Mesendoderm (in vitro differentiated cells): ENCODE measurements around the gene RPL5.

Experiments used
- DNase-seq: peaks from one replicate; pipeline ENCODE4 v3.0.0; 2013
- H2AK5ac ChIP-seq: 2 replicates; pipeline ENCODE4 v1.6.1; 2013; ENCODE audit warnings: low read length, inconsistent platforms
- H2BK120ac ChIP-seq: 2 replicates; pipeline ENCODE4 v1.6.1; 2013; ENCODE audit warnings: low read depth, mild to moderate bottlenecking, low read length, moderate library complexity, mixed read lengths
- H2BK15ac ChIP-seq: replicated peaks from 2 replicates; pipeline ENCODE4 v1.6.1; 2013; ENCODE audit warnings: low read depth, mild to moderate bottlenecking, moderate library complexity
- H2BK5ac ChIP-seq: 2 replicates; pipeline ENCODE4 v1.6.1; 2013; ENCODE audit warnings: low read length, inconsistent platforms
- H3K18ac ChIP-seq: 2 replicates; pipeline ENCODE4 v1.6.1; 2013; ENCODE audit warnings: mild to moderate bottlenecking, low read length, mixed read lengths
- H3K23ac ChIP-seq: one replicate; pipeline ENCODE4 v1.6.1; 2013; ENCODE audit warnings: low read length
- H3K27ac ChIP-seq: 2 replicates; pipeline ENCODE4 v1.5.1; 2013; ENCODE audit warnings: low read depth, mild to moderate bottlenecking, inconsistent platforms, low read length, moderate library complexity
- H3K27me3 ChIP-seq: 2 replicates; pipeline ENCODE4 v1.6.1; 2013; ENCODE audit warnings: low read length, control low read depth, mild to moderate bottlenecking, inconsistent platforms; ENCODE audit not compliant: insufficient read depth, poor library complexity
- H3K36me3 ChIP-seq: 2 replicates; pipeline ENCODE4 v1.6.1; 2013; ENCODE audit warnings: low read length, inconsistent platforms; ENCODE audit not compliant: control insufficient read depth, insufficient read depth
- H3K4ac ChIP-seq: one replicate; pipeline ENCODE4 v1.6.1; 2013; ENCODE audit warnings: low read depth, mild to moderate bottlenecking, low read length, moderate library complexity
- H3K4me1 ChIP-seq: 2 replicates; pipeline ENCODE4 v1.6.1; 2013; ENCODE audit warnings: low read depth, low read length, inconsistent platforms; ENCODE audit not compliant: control insufficient read depth
- H3K4me2 ChIP-seq: 2 replicates; pipeline ENCODE4 v1.6.1; 2013; ENCODE audit warnings: low read length
- H3K4me3 ChIP-seq: 2 replicates; pipeline ENCODE4 v1.5.1; 2013; ENCODE audit warnings: mild to moderate bottlenecking, low read length
- H3K56ac ChIP-seq: one replicate; pipeline ENCODE4 v1.6.1; 2013; ENCODE audit warnings: low read length
- H3K79me1 ChIP-seq: 2 replicates; pipeline ENCODE4 v1.6.1; 2013; ENCODE audit warnings: low read length, inconsistent platforms
- H3K79me2 ChIP-seq: 2 replicates; pipeline ENCODE4 v1.6.1; 2013; ENCODE audit warnings: mild to moderate bottlenecking, low read length; ENCODE audit not compliant: control insufficient read depth, insufficient read depth
- H3K9ac ChIP-seq: 2 replicates; pipeline ENCODE4 v1.6.1; 2013; ENCODE audit warnings: low read length, inconsistent platforms
- H4K5ac ChIP-seq: one replicate; pipeline ENCODE4 v1.6.1; 2013; ENCODE audit warnings: low read length
- H4K8ac ChIP-seq: one replicate; pipeline ENCODE4 v1.6.1; 2013; ENCODE audit warnings: low read depth, mild to moderate bottlenecking, control low read depth, low read length, moderate library complexity
- WGBS: extraction: QIAGEN DNeasy Blood & Tissue Kit; methylation state at CpG from one replicate; pipeline ENCODE4 v1.1.7; 2013; ENCODE audit warnings: low lambda C conversion rate, missing lambda C conversion rate; ENCODE audit not compliant: insufficient coverage; ENCODE audit errors: extremely low coverage; 5-methylcytosine and 5-hydroxymethylcytosine counted together

Gene RPL5

GRCh38 chr1:92839442-92839841 lies 7.6 kb downstream of the RPL5 start:
- Histone ChIP-seq H2AK5ac (no peak overlapping the region), H3K4me2 (no peak overlapping the region), H2BK120ac (no peak overlapping the region), H3K27ac (no peak overlapping the region), H3K79me2 (peaks cover 41% of the 10 kb centered on the region), H3K23ac (no peak overlapping the region), H2BK15ac (no peak overlapping the region), H4K8ac (no peak overlapping the region), H3K79me1 (peaks cover 6% of the 10 kb centered on the region), H3K27me3 (no peaks in the 10 kb centered on the region), H3K4me1 (no peaks in the 10 kb centered on the region), H3K56ac (no peak overlapping the region), H3K4me3 (no peak overlapping the region), H3K18ac (no peak overlapping the region), H3K36me3 (peaks cover 10% of the 10 kb centered on the region), H3K9ac (no peak overlapping the region), H3K4ac (no peak overlapping the region), H4K5ac (no peak overlapping the region), H2BK5ac (no peak overlapping the region)
- WGBS, result no CpG with 5 or more reads among the region's 2 CpGs
- DNase-seq, result no peak

- Histone ChIP-seq H3K4me1 (no peaks in the 10 kb centered on the region), H3K23ac (no peak overlapping the region), H4K5ac (no peak overlapping the region), H3K4ac (no peak overlapping the region), H2AK5ac (no peak overlapping the region), H4K8ac (no peak overlapping the region), H2BK15ac (no peak overlapping the region), H3K79me1 (peaks cover 6% of the 10 kb centered on the region), H3K18ac (no peak overlapping the region), H3K4me3 (no peak overlapping the region), H2BK5ac (no peak overlapping the region), H3K56ac (no peak overlapping the region), H3K27me3 (no peaks in the 10 kb centered on the region), H3K36me3 (peaks cover 5% of the 10 kb centered on the region), H2BK120ac (no peak overlapping the region), H3K4me2 (no peak overlapping the region), H3K27ac (no peak overlapping the region), H3K79me2 (peaks cover 31% of the 10 kb centered on the region), H3K9ac (no peak overlapping the region)
- no CpG with 5 or more reads among the region's 5 CpGs for WGBS
- DNase-seq, result no peak
These were observed 8.8 kb downstream of the RPL5 start for GRCh38 chr1:92840600-92840999.

- no peak overlapping the region for H3K23ac ChIP-seq
- no peak overlapping the region for H3K9ac ChIP-seq
- H3K18ac ChIP-seq, result no peak overlapping the region
- peaks cover 5% of the 10 kb centered on the region for H3K36me3 ChIP-seq
- no peak overlapping the region for H4K8ac ChIP-seq
- no peak overlapping the region for H3K4me3 ChIP-seq
- no peak overlapping the region for H2BK120ac ChIP-seq
- no peak overlapping the region for H3K27ac ChIP-seq
- no peaks in the 10 kb centered on the region for H3K27me3 ChIP-seq
- H3K79me2 ChIP-seq, result peaks cover 16% of the 10 kb centered on the region
- no peak overlapping the region for H3K4ac ChIP-seq
- H3K79me1 ChIP-seq, result peaks cover 4% of the 10 kb centered on the region
- H2BK5ac ChIP-seq, result no peak overlapping the region
- H4K5ac ChIP-seq, result no peak overlapping the region
- no peaks in the 10 kb centered on the region for H3K4me1 ChIP-seq
- no peak for DNase-seq
- H3K56ac ChIP-seq, result no peak overlapping the region
- H3K4me2 ChIP-seq, result no peak overlapping the region
- WGBS, result no CpG with 5 or more reads among the region's 4 CpGs
- H2BK15ac ChIP-seq, result no peak overlapping the region
- no peak overlapping the region for H2AK5ac ChIP-seq
These were observed 10.5 kb downstream of the RPL5 start for GRCh38 chr1:92842082-92843045.

- H3K27me3 ChIP-seq, result no peaks in the 10 kb centered on the region
- no peak overlapping the region for H2BK15ac ChIP-seq
- H3K23ac ChIP-seq, result no peak overlapping the region
- H2AK5ac ChIP-seq, result no peak overlapping the region
- no peak overlapping the region for H3K56ac ChIP-seq
- peaks cover 4% of the 10 kb centered on the region for H3K79me1 ChIP-seq
- WGBS, result no CpG with 5 or more reads among the region's 2 CpGs
- H2BK5ac ChIP-seq, result no peak overlapping the region
- no peak overlapping the region for H3K4ac ChIP-seq
- H3K18ac ChIP-seq, result no peak overlapping the region
- H2BK120ac ChIP-seq, result no peak overlapping the region
- H3K4me2 ChIP-seq, result no peak overlapping the region
- H3K27ac ChIP-seq, result no peak overlapping the region
- DNase-seq, result no peak
- H3K4me3 ChIP-seq, result no peak overlapping the region
- no peaks in the 10 kb centered on the region for H3K4me1 ChIP-seq
- no peak overlapping the region for H4K8ac ChIP-seq
- H3K9ac ChIP-seq, result no peak overlapping the region
- no peak overlapping the region for H4K5ac ChIP-seq
- H3K36me3 ChIP-seq, result peaks cover 5% of the 10 kb centered on the region
- peaks cover 10% of the 10 kb centered on the region for H3K79me2 ChIP-seq
These were observed 11.2 kb downstream of the RPL5 start for GRCh38 chr1:92843046-92843423.

GRCh38 chr1:92843429-92844352 lies 11.9 kb downstream of the RPL5 start:
- no peak overlapping the region for H4K5ac ChIP-seq
- H2BK15ac ChIP-seq, result no peak overlapping the region
- no peak overlapping the region for H3K56ac ChIP-seq
- H3K79me2 ChIP-seq, result peaks cover 6% of the 10 kb centered on the region
- H3K79me1 ChIP-seq, result peaks cover 4% of the 10 kb centered on the region
- H3K4ac ChIP-seq, result no peak overlapping the region
- no peak overlapping the region for H2BK120ac ChIP-seq
- H3K36me3 ChIP-seq, result peaks cover 5% of the 10 kb centered on the region
- H4K8ac ChIP-seq, result no peak overlapping the region
- no peaks in the 10 kb centered on the region for H3K4me1 ChIP-seq
- no peak overlapping the region for H3K4me2 ChIP-seq
- no peak for DNase-seq
- H2BK5ac ChIP-seq, result no peak overlapping the region
- H3K18ac ChIP-seq, result no peak overlapping the region
- H3K9ac ChIP-seq, result no peak overlapping the region
- H2AK5ac ChIP-seq, result no peak overlapping the region
- no peaks in the 10 kb centered on the region for H3K27me3 ChIP-seq
- no CpG with 5 or more reads among the region's 8 CpGs for WGBS
- no peak overlapping the region for H3K4me3 ChIP-seq
- no peak overlapping the region for H3K27ac ChIP-seq
- no peak overlapping the region for H3K23ac ChIP-seq
